IMR-90 (cell line): ENCODE data around the gene NFIA. TPM values are rescaled to one million over a fixed set of nuclear protein-coding genes. Genes with fewer than 3 reads are reported as not detected.

ENCODE experiments used
- ATAC-seq: fragments of 200-7000 bp; cut with Tn5 transposase; 2 replicates; pipeline ENCODE4 v1.9.1; 2020; ENCODE audit warnings: low read depth, mild to moderate bottlenecking, moderate library complexity
- BruUV-seq: library from RNA; stranded (reverse); fragments of 400-500 nt; replicated peaks from 2 replicates; lab custom pipeline; 2021; lab: Mats Ljungman, UMichigan
- CTCF ChIA-PET: fragments of 300-600 bp; formaldehyde crosslinking; extraction: SDS; loops from one replicate; lab custom pipeline; 2021; ENCODE audit warnings: antibody characterized with exemption; lab: Yijun Ruan, JAX
- POLR2A ChIA-PET: fragments of 300-600 bp; sonication (Branson Sonifier 250); formaldehyde crosslinking; loops from one replicate; lab custom pipeline; 2022; ENCODE audit warnings: antibody characterized with exemption; ENCODE audit not compliant: unreplicated experiment; lab: Charles Lee
- DNase-seq: peaks from one replicate; pipeline ENCODE4 v3.0.0; 2013
- H2AFZ ChIP-seq: replicated peaks from 2 replicates; pipeline ENCODE3; 2013; ENCODE audit warnings: low read length, mild to moderate bottlenecking; ENCODE audit not compliant: poor library complexity
- H2AK5ac ChIP-seq: 2 replicates; pipeline ENCODE4 v1.6.1; 2013; ENCODE audit warnings: low read depth, low read length, inconsistent platforms
- H2AK9ac ChIP-seq: replicated peaks from 2 replicates; pipeline ENCODE3; 2013; ENCODE audit warnings: mild to moderate bottlenecking, low read depth, low read length, moderate library complexity; ENCODE audit not compliant: poor library complexity
- H2BK120ac ChIP-seq: 2 replicates; pipeline ENCODE4 v1.6.1; 2013; ENCODE audit warnings: low read depth, low read length, inconsistent platforms
- H2BK15ac ChIP-seq: 3 replicates; pipeline ENCODE4 v1.6.1; 2013; ENCODE audit warnings: low read depth, low read length, inconsistent platforms
- H2BK20ac ChIP-seq: 2 replicates; pipeline ENCODE4 v1.6.1; 2013; ENCODE audit warnings: low read depth, mild to moderate bottlenecking, inconsistent platforms, low read length, moderate library complexity
- H2BK5ac ChIP-seq: 2 replicates; pipeline ENCODE4 v1.6.1; 2013; ENCODE audit warnings: mild to moderate bottlenecking, low read depth, low read length, inconsistent platforms; ENCODE audit not compliant: poor library complexity, severe bottlenecking
- H3K14ac ChIP-seq: replicated peaks from 2 replicates; pipeline ENCODE4 v1.6.1; 2013; ENCODE audit warnings: low read depth, low read length, inconsistent platforms
- H3K18ac ChIP-seq: 2 replicates; pipeline ENCODE4 v1.6.1; 2013; ENCODE audit warnings: low read depth, low read length, control low read depth
- H3K23ac ChIP-seq: 2 replicates; pipeline ENCODE4 v1.6.1; 2013; ENCODE audit warnings: low read depth, low read length, inconsistent platforms
- H3K27ac ChIP-seq: 2 replicates; pipeline ENCODE4 v1.5.1; 2013; ENCODE audit warnings: mild to moderate bottlenecking, control low read depth, low read length; ENCODE audit not compliant: insufficient read depth
- H3K27me3 ChIP-seq: 2 replicates; pipeline ENCODE4 v1.6.1; 2013; ENCODE audit warnings: low read length; ENCODE audit not compliant: control insufficient read depth, insufficient read depth
- H3K36me3 ChIP-seq: 2 replicates; pipeline ENCODE4 v1.6.1; 2013; ENCODE audit warnings: low read length, mixed read lengths; ENCODE audit not compliant: control insufficient read depth, insufficient read depth
- H3K4ac ChIP-seq: 2 replicates; pipeline ENCODE4 v1.6.1; 2013; ENCODE audit warnings: low read depth, low read length, inconsistent platforms
- H3K4me1 ChIP-seq: 2 replicates; pipeline ENCODE4 v1.6.1; 2013; ENCODE audit warnings: low read length, mixed read lengths; ENCODE audit not compliant: control insufficient read depth, insufficient read depth
- H3K4me2 ChIP-seq: 2 replicates; pipeline ENCODE4 v1.6.1; 2013; ENCODE audit warnings: low read depth, mild to moderate bottlenecking, control low read depth, low read length, moderate library complexity
- H3K4me3 ChIP-seq: 2 replicates; pipeline ENCODE4 v1.5.1; 2013; ENCODE audit warnings: low read depth, mild to moderate bottlenecking, control low read depth, low read length, moderate library complexity; ENCODE audit not compliant: insufficient read depth
- H3K56ac ChIP-seq: 2 replicates; pipeline ENCODE4 v1.6.1; 2013; ENCODE audit warnings: low read length, inconsistent platforms; ENCODE audit not compliant: insufficient read depth; ENCODE audit errors: extremely low read depth
- H3K79me1 ChIP-seq, 2 experiments: 2 replicates each; pipeline ENCODE4 v1.6.1; 2013; ENCODE audit warnings: low read length in 2 of 2, inconsistent platforms in 1 of 2, low read depth in 1 of 2
- H3K9ac ChIP-seq: 2 replicates; pipeline ENCODE4 v1.6.1; 2013; ENCODE audit warnings: low read depth, low read length, control low read depth
- H3K9me1 ChIP-seq: 2 replicates; pipeline ENCODE4 v1.6.1; 2013; ENCODE audit warnings: low read length, inconsistent platforms; ENCODE audit not compliant: insufficient read depth
- H3K9me3 ChIP-seq: 2 replicates; pipeline ENCODE4 v1.6.1; 2013; ENCODE audit warnings: low read length; ENCODE audit not compliant: control insufficient read depth, insufficient read depth
- H4K20me1 ChIP-seq: 2 replicates; pipeline ENCODE4 v1.6.1; 2013; ENCODE audit warnings: low read length, inconsistent platforms; ENCODE audit not compliant: insufficient read depth
- H4K5ac ChIP-seq: 2 replicates; pipeline ENCODE4 v1.6.1; 2013; ENCODE audit warnings: mild to moderate bottlenecking, low read depth, low read length, control low read depth
- H4K8ac ChIP-seq, 2 experiments: 2 replicates each; pipeline ENCODE4 v1.6.1; 2013; ENCODE audit warnings: low read depth in 2 of 2, low read length in 2 of 2, control low read depth in 1 of 2, inconsistent platforms in 1 of 2
- H4K91ac ChIP-seq: 2 replicates; pipeline ENCODE4 v1.6.1; 2013; ENCODE audit warnings: low read depth, low read length, inconsistent platforms; ENCODE audit not compliant: insufficient read depth
- BHLHE40 ChIP-seq: fragments of 150-350 bp; IDR thresholded peaks from 2 replicates; pipeline ENCODE4 v1.6.1; 2016; ENCODE audit warnings: mild to moderate bottlenecking, low read depth, low read length
- FOS ChIP-seq: fragments of 150-350 bp; IDR thresholded peaks from 2 replicates; pipeline ENCODE4 v1.6.1; 2016; ENCODE audit warnings: low read depth, low read length
- MAZ ChIP-seq: IDR thresholded peaks from 2 replicates; pipeline ENCODE4 v1.6.1; 2012; ENCODE audit warnings: low read depth, mild to moderate bottlenecking, low read length, improper control_type of control experiment, moderate library complexity, borderline replicate concordance
- WGBS, 2 experiments: methylation state at CpG; one replicate each; pipeline versions ENCODE4 v1.1.5 to v1.1.7; 2013; ENCODE audit warnings: missing lambda C conversion rate in 2 of 2; ENCODE audit not compliant: insufficient read length in 1 of 2; ENCODE audit errors: extremely low coverage in 2 of 2; 5-methylcytosine and 5-hydroxymethylcytosine counted together
- dilution Hi-C: fragments of 300-500 bp; cut with HindIII; formaldehyde crosslinking; loops from one replicate; pipeline ENCODE4 v1.14.3; 2018; ENCODE audit warnings: low sequenced_read_pairs; ENCODE audit not compliant: unreplicated experiment
- in situ Hi-C: fragments of 300-500 bp; cut with MboI; formaldehyde crosslinking; loops from 3 replicates; pipeline ENCODE4 v1.14.3; 2019; ENCODE audit warnings: low sequenced_read_pairs, inconsistent platforms, mixed read lengths
- intact Hi-C: fragments of 100-400 bp; cut with micrococcal nuclease; formaldehyde crosslinking; loops from 2 replicates; pipeline ENCODE4 v1.10.0; 2022
- polyA plus RNA-seq, 3 experiments: library from polyadenylated mRNA; depleted of rRNA; stranded (reverse); fragments of >200 nt; gene quantifications; 2 replicates each; pipeline ENCODE4 v1.2.3, GENCODE V29; 2012; ENCODE audit warnings: low replicate concordance in 1 of 3
- total RNA-seq: library from RNA; depleted of rRNA; stranded (reverse); fragments of >200 nt; gene quantifications from 2 replicates; pipeline ENCODE4 v1.2.3, GENCODE V29; 2012

NFIA gene
- total and polyA plus RNA-seq, 2 of the 4 experiments (the other 2 are of a cell fraction), result 1.6 to 2.2 TPM

GRCh38 chr1:61439234-61439633, 356.9 kb downstream of the NFIA start:
- Histone ChIP-seq H3K36me3 (no peaks in the 10 kb centered on the region), H4K20me1 (no peaks in the 10 kb centered on the region), H3K18ac (no peak overlapping the region), H3K14ac (no peak overlapping the region), H3K9me1 (no peaks in the 10 kb centered on the region; the same call in 1 of the 2 replicates), H3K9me3 (no peaks in the 10 kb centered on the region), H2AK5ac (no peak overlapping the region), H2BK20ac (no peak overlapping the region), H3K27me3 (no peaks in the 10 kb centered on the region), H2AFZ (no peak overlapping the region), H3K4me3 (no peak overlapping the region), H3K79me1 (no peaks in the 10 kb centered on the region), H2BK120ac (no peak overlapping the region), H3K56ac (no peak overlapping the region), H3K4ac (no peak overlapping the region), H2BK5ac (no peak overlapping the region), H4K5ac (no peak overlapping the region), H4K91ac (no peak overlapping the region), H2BK15ac (no peak overlapping the region), H3K4me2 (no peak overlapping the region), H3K27ac (no peak overlapping the region), H4K8ac (no peak overlapping the region), H2AK9ac (no peak overlapping the region), H3K9ac (no peak overlapping the region), H3K23ac (no peak overlapping the region), H3K4me1 (no peaks in the 10 kb centered on the region)
- CTCF ChIA-PET, result no interaction called here
- POLR2A ChIA-PET, result no interaction called here
- intact Hi-C loops (no loop called here), dilution Hi-C loops (no loop called here), in situ Hi-C loops (no loop called here)
- no peak for TF ChIP-seq BHLHE40
- no peak for TF ChIP-seq MAZ
- no peak for TF ChIP-seq FOS
- ATAC-seq (no peak), DNase-seq (no peak)
- WGBS, 2 experiments, result no CpG with 5 or more reads among the region's 8 CpGs
- no TSS peak for BruUV-seq
